Measurements from ENCODE around the gene MISP.

GRCh38 chr19:810883-811489 lies 60.1 kb downstream of the MISP start:
- TF ChIP-seq PATZ1 (CRISPR knock-in tag; IDR thresholded peaks at IDR 0.05; ENCODE audit: borderline replicate concordance): no peak
- no peak for TF ChIP-seq OSR1 (CRISPR knock-in tag; IDR thresholded peaks at IDR 0.05)
